Skeletal muscle cell (primary cell): ENCODE data around the gene TLCD1.
A peak's percentile ranks its signal among the peaks of the same experiment; 100 is the strongest.
"Not testable (repeated sequence)": the region's sequence is repeated elsewhere in the genome, so short reads cannot be mapped to it uniquely, and the experiment has no call there.

Source experiments
- DNase-seq: peaks from one replicate; pipeline ENCODE4 v3.0.0-alpha.2; 2010; ENCODE audit warnings: low read depth
- H3K4me3 ChIP-seq: 2 replicates; pipeline ENCODE4 v1.5.1; 2011; ENCODE audit warnings: low read depth, mild to moderate bottlenecking, control low read depth, low read length, moderate library complexity

TLCD1 gene

GRCh38 chr17:28735242-28735722 is 9.2 kb upstream of the TLCD1 start:
- no peak overlapping the region for H3K4me3 ChIP-seq
- no peak for DNase-seq

GRCh38 chr17:28734712-28735241 is 8.7 kb upstream of the TLCD1 start:
- no peak overlapping the region for H3K4me3 ChIP-seq
- DNase-seq, result no peak

GRCh38 chr17:28733346-28733745 is 7.3 kb upstream of the TLCD1 start:
- no peak overlapping the region for H3K4me3 ChIP-seq
- DNase-seq, result no peak

- no peak overlapping the region for H3K4me3 ChIP-seq
- no peak for DNase-seq
Measured at GRCh38 chr17:28729950-28730330, 3.9 kb upstream of the TLCD1 start.

GRCh38 chr17:28728364-28729200 is 2.5 kb upstream of the TLCD1 start, which contains the start of gene NEK8:
TSS of gene NEK8 (plus strand) at chr17:28728788. CDS start at chr17:28728814, 26 bp downstream.
- DNase-seq, result no peak
- peak within 1 kb of the TSS; percentile 69 for H3K4me3 ChIP-seq

- DNase-seq, result peak; percentile 78
- H3K4me3 ChIP-seq, result peak overlapping the region; percentile 67
Measured at GRCh38 chr17:28726627-28727491, 826 bp upstream of the TLCD1 start.

- DNase-seq, result no peak
Measured at GRCh38 chr17:28725660-28726225, 290 bp downstream of the TLCD1 start.

GRCh38 chr17:28725166-28725659 is 820 bp downstream of the TLCD1 start:
- peak overlapping the region; percentile 67 for H3K4me3 ChIP-seq
- DNase-seq, result no peak

More at GRCh38 chr17:28725660-28726225, 290 bp downstream of the TLCD1 start:
- H3K4me3 ChIP-seq, result peak overlapping the region; percentile 67

GRCh38 chr17:28724500-28725165 is 1.4 kb downstream of the TLCD1 start:
- H3K4me3 ChIP-seq, result peak overlapping the region; percentile 67
- DNase-seq, result no peak

GRCh38 chr17:28723836-28724499 is 2.1 kb downstream of the TLCD1 start:
- not testable (repeated sequence) for DNase-seq, H3K4me3 ChIP-seq

GRCh38 chr17:28723159-28723835 is 2.7 kb downstream of the TLCD1 start:
- no peak overlapping the region for H3K4me3 ChIP-seq
- no peak for DNase-seq

- no peak for DNase-seq
- peak overlapping the region; percentile 5 for H3K4me3 ChIP-seq
Measured at GRCh38 chr17:28722417-28723158, 3.4 kb downstream of the TLCD1 start.

- H3K4me3 ChIP-seq, result peak overlapping the region; percentile 96
- not testable (repeated sequence) for DNase-seq
Measured at GRCh38 chr17:28720997-28721329, 5.1 kb downstream of the TLCD1 start.

GRCh38 chr17:28720247-28720996 is 5.6 kb downstream of the TLCD1 start:
- H3K4me3 ChIP-seq, result peak overlapping the region; percentile 96
- DNase-seq, result no peak

- DNase-seq, result no peak
- H3K4me3 ChIP-seq, result peak overlapping the region; percentile 96
Measured at GRCh38 chr17:28719021-28719433, 7.0 kb downstream of the TLCD1 start.

- peak overlapping the region; percentile 96 for H3K4me3 ChIP-seq
- DNase-seq, result no peak
Measured at GRCh38 chr17:28718333-28719020, 7.6 kb downstream of the TLCD1 start.
